PC-9 (cell line): ENCODE measurements around the gene CRTC1.

Experiments used
- EZH2 ChIP-seq: fragments of 200-600 bp; sonication (generic); IDR thresholded peaks from 2 replicates; pipeline ENCODE4 v1.8.0; 2017; ENCODE audit warnings: antibody characterized with exemption, low read depth
- TF ChIP-seq, protein P1 (sequence below): fragments of 200-600 bp; sonication (generic); conservative IDR thresholded peaks from 2 replicates; pipeline ENCODE4 v1.6.1; 2017; ENCODE audit warnings: mixed run types, antibody characterized with exemption, mild to moderate bottlenecking, moderate library complexity

DNA sequence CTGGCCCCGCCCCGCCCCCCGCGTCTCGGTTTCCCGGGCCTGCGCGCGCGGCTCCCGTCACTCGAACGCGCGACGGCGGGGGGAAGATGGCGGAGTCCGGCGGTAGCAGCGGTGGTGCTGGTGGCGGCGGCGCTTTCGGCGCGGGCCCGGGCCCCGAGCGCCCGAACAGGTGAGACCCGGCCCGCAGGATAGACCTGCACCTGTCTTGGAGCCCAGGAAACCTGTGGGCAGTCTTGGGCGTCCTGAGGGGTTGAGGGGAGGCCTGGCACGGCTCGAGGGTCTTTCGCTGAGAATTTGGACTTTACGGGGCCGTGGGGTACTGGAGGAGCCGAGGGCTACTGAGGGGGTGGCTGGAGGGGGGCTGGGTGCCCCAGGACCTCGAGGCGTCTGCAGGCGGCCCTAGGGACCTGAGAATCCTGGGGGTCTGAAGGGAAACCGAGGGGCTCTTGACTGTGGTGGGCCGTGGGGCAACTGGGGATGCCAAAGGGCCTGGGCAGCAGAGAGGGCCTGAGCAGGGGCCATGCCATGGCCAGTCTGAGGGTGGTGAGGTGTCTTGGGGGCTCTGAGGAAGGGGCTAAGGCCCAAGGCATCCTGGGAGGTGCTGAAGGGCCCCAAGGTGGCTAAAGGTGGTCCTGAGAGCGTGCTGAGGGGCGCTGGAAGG is 46.4 kb upstream of the CRTC1 start, which contains the start of gene KLHL26:
- TF ChIP-seq, protein P1, sequence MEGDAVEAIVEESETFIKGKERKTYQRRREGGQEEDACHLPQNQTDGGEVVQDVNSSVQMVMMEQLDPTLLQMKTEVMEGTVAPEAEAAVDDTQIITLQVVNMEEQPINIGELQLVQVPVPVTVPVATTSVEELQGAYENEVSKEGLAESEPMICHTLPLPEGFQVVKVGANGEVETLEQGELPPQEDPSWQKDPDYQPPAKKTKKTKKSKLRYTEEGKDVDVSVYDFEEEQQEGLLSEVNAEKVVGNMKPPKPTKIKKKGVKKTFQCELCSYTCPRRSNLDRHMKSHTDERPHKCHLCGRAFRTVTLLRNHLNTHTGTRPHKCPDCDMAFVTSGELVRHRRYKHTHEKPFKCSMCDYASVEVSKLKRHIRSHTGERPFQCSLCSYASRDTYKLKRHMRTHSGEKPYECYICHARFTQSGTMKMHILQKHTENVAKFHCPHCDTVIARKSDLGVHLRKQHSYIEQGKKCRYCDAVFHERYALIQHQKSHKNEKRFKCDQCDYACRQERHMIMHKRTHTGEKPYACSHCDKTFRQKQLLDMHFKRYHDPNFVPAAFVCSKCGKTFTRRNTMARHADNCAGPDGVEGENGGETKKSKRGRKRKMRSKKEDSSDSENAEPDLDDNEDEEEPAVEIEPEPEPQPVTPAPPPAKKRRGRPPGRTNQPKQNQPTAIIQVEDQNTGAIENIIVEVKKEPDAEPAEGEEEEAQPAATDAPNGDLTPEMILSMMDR, result no peak
- no peak for TF ChIP-seq EZH2
